Fibroblast of mammary gland (primary cell): ENCODE results near the gene JAG2.
A peak's percentile ranks its signal among the peaks of the same experiment; 100 is the strongest.

ENCODE experiments used
- DNase-seq: peaks from one replicate; pipeline ENCODE4 v3.0.0-alpha.2; 2010; ENCODE audit warnings: low read depth
- H3K4me3 ChIP-seq: 2 replicates; pipeline ENCODE4 v1.5.1; 2011; ENCODE audit warnings: low read depth, mild to moderate bottlenecking, low read length, moderate library complexity; ENCODE audit not compliant: control insufficient read depth
- CTCF ChIP-seq: conservative IDR thresholded peaks from 2 replicates; pipeline ENCODE4 v1.5.1; 2011; ENCODE audit warnings: low read depth, low read length, inconsistent platforms; ENCODE audit not compliant: control insufficient read depth, insufficient read depth

Gene JAG2

DNA sequence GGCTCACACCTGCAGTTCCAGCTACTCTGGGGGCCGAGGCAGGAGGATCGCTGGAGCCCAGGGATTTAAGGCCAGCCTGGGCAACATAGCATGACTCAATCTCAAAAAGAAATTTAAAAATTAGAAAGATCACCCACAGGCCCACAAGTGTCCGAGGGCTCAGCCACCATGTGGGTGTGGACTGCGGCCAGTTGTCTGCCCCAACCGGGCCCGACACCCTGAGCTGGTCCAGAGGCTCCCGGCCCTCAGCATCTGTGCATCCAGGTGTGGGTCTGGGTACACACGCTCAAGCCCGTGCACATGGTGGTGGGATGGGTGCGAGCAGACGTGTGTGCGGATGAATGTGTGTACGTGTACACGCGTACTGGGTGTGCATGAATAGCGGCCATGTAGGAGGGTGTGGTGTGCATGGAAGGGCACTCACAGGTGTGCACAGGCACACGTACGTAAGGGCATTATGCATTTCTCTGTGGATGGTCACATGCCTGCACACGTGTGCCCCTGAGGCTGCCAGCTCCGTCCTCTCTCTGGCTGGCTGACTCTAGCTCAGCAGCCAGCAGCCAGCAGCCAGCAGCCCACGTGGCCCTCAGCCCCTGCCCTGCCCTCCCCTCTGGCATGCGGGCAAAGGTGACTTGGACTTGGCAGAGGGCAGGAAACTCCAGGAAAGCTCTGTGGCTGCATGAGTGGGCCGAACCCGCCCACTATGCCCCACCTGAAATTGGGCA lies 35.8 kb upstream of the JAG2 start:
- no peak overlapping the region for H3K4me3 ChIP-seq
- peak; percentile 33 for DNase-seq
- no peak for TF ChIP-seq CTCF

- no peak overlapping the region for H3K4me3 ChIP-seq
- TF ChIP-seq CTCF: no peak
- DNase-seq: no peak
These were observed 35.1 kb upstream of the JAG2 start for GRCh38 chr14:105203701-105204100.

- no peak overlapping the region for H3K4me3 ChIP-seq
- TF ChIP-seq CTCF: peak; percentile 63
- peak; percentile 49 for DNase-seq
These were observed 34.5 kb upstream of the JAG2 start for GRCh38 chr14:105203057-105203531.

DNA sequence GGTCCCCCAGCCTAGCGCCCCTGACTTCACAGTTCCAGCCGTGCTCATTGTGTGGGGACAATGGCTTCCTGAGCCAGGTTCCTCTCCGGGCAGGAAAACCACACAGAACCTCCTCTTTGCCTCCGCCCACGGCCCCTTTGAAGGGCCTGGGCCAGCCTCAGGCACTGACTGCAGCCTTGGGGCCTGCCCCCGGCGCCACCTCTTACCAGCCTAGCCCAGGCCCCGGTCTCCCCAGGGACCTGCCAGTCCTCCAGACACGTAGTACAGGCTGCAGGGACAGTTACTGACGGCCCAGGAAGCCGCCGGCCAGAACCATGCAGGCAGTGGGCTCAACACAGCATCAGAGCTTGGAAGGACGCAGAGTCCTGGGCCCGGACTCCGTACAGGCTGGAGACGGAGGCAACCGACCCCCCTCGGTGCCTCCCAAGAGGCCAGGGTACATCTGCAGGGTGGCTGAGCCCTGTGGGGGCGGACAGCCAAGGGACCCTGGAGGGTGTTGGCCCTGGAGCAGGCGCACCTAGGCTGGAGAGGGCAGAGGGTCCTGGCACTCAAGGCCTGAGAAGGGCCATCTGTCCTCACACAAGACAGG lies 33.4 kb upstream of the JAG2 start:
- TF ChIP-seq CTCF: no peak
- H3K4me3 ChIP-seq: no peak overlapping the region
- DNase-seq: no peak

GRCh38 chr14:105201156-105201924 lies 32.8 kb upstream of the JAG2 start:
- no peak overlapping the region for H3K4me3 ChIP-seq
- DNase-seq: no peak
- no peak for TF ChIP-seq CTCF

DNA sequence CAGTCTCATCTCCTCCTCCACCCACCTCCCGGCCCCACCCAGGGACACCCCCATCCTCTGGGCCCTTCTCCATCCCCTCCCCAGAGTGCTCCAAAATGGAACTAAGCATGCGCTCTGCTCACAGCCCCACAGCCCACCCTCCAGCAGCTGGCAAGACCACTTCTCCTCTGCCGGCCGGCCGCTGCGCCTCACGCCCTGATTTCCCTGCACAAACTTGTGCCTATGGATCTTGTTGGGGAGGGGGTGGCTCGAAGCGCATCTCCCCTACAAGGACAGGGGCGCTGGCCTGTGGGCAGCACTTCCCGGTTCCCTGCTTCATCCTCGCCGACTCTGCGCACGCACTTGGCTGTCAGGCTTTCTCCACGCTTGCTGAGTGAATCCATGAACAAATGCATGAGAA lies 32.1 kb upstream of the JAG2 start:
- TF ChIP-seq CTCF: no peak
- H3K4me3 ChIP-seq: no peak overlapping the region
- no peak for DNase-seq
